Measurements from ENCODE around the gene ACAD8.
"Not testable (repeated sequence)": the region's sequence is repeated elsewhere in the genome, so short reads cannot be mapped to it uniquely, and the experiment has no call there.

The ACAD8 gene

GRCh38 chr11:134266841-134267251 is 13.5 kb downstream of the ACAD8 start:
- DNase-seq (ENCODE audit: low read depth, low spot score), result no peak

DNA sequence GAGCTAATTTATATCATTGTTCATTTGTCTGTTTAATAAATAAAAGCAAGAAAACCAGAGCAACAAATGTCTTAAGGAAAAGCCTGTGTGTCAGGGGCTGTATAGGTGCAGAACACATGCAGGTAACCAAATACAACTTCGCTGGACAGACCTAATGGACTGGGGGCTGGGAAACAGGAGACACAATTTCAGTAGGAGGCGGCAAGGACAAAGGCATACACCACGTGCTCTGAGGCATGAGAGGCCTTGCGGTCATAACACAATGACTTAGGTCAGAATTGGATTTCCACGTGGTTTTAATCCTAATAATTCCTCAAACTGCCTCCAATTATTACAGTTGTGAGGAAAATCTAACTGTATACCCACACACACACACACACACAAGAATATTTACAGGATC is 14.1 kb downstream of the ACAD8 start:
- DNase-seq (ENCODE audit: low read depth, low spot score), result no peak

GRCh38 chr11:134267966-134268365 is 14.6 kb downstream of the ACAD8 start:
- DNase-seq (ENCODE audit: low read depth, low spot score), result no peak

- DNase-seq (ENCODE audit: low read depth, low spot score), result no peak
Observed at GRCh38 chr11:134270250-134270714, 16.9 kb downstream of the ACAD8 start.

DNA sequence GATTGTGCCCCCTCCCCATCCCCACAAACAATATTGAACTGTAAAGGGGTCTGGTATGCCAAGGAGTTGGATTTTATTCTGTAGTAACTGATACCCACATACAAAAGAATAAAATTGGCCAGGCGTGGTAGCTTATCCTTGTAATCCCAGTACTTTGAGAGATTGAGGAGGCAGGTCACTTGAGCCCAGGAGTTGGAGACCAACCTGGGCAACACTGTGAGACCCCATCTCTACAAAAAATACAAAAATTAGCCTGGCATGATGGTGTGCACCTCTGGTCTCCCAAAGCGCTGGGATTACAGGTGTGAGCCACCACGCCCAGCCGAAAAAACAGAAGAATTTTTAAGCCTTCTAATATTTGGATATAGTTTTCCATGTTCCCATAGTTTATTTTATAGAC is 18.6 kb downstream of the ACAD8 start:
- DNase-seq (ENCODE audit: low read depth, low spot score), result no peak

- no peak for DNase-seq (ENCODE audit: low read depth, low spot score)
Observed at GRCh38 chr11:134272381-134273316, 19.3 kb downstream of the ACAD8 start.

- DNase-seq (ENCODE audit: low read depth, low spot score), result no peak
Observed at GRCh38 chr11:134273317-134273712, 19.9 kb downstream of the ACAD8 start.

- DNase-seq (ENCODE audit: low read depth, low spot score), result no peak
Observed at GRCh38 chr11:134275188-134275533, 21.8 kb downstream of the ACAD8 start.

- DNase-seq (ENCODE audit: low read depth, low spot score), result no peak
Observed at GRCh38 chr11:134275534-134276395, 22.4 kb downstream of the ACAD8 start, which contains the start of gene GLB1L3. GLB1L3 (plus strand) TSS chr11:134276379; CDS start chr11:134276741, 362 bp downstream.

GRCh38 chr11:134276396-134277182 is 23.2 kb downstream of the ACAD8 start:
- DNase-seq (ENCODE audit: low read depth, low spot score), result no peak

- DNase-seq (ENCODE audit: low read depth, low spot score), result no peak
Observed at GRCh38 chr11:134277183-134278001, 24.0 kb downstream of the ACAD8 start.

DNA sequence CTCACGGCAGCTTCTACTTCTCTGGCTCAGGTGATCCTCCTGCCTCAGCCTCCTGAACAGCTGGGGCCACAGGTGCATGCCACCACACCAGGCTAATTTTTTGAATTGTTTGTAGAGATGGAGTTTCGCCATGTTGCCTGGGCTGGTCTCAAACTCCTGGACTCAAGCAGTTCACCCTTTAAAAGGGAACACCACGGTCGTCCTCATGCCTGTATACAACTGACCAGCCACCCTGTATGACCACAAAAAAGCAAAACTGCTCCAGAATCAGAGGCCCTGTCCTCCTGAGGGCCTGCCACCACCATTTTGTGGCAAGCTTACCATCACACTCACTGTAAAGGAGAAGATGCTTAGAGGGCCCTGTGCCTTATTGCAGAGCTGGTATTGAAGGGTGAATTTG is 25.0 kb downstream of the ACAD8 start:
- no peak for DNase-seq (ENCODE audit: low read depth, low spot score)

DNA sequence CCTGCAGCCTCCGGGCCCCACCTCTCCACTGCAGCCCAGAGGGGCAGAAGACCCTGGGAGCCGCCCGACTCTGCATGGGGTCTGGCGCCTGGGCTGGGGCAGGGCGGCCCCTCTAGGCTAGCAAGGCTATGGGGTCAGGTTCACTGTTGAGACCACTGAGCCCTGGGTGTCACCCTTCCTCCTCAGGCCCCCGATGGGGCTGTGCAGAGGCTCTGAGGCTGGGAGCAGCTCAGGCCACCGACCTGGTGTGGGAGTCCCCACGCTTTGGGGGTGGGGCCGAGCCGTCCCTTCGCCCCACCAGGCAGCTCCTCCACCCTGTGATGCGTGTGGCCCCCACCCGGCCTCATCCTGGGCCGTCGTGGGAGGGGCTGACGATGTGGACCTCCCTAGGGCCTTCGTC is 28.3 kb downstream of the ACAD8 start:
- not testable (repeated sequence) for DNase-seq (ENCODE audit: low read depth, low spot score)

DNA sequence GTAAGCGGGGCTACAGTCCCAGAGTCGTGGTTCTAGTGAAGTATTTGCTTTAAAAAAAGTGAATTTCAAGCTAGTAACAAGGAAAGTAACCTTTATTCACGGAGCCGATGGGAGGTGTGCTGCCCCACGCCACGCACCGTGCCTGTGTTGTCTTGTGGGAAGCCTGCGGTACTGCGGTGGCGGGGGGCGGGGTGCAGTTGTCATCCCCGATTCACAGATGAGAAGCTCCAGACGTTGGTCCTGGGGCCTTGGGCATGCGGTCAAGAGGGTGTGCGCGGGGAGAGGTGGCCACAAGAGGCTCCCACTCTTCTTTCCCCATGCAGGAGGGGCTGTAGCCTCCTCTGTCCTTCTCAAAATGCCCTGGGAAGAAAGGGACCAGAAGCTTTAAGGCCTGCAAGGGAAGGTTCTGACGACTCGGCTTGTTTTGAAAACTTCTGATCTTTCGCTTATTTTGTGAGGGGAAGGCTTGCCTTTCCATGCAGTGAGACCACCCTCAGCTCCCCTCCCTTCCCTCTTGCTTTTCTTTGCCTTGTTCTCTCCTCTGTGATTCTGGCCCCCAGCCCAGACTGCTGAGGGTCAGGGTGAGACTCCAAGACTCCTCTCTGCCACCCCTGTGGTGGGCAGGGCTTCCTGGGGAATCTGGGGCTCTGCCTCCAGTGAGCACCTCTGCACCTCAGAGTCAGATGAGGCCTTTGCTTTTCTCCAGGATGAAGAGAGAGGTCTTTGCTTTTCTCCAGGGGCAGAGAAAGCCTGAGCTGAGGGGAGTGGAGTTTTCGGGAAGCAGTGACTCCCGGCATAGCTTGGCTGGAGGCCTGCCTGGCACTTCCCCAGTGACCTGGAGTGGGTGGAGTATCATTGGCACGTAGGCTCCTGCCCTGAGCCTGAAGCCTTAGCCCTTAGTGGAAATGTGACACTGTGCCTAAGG is 29.0 kb downstream of the ACAD8 start:
- no peak for DNase-seq (ENCODE audit: low read depth, low spot score)

GRCh38 chr11:134283461-134284230 is 30.3 kb downstream of the ACAD8 start:
- DNase-seq (ENCODE audit: low read depth, low spot score), result no peak

- not testable (repeated sequence) for DNase-seq (ENCODE audit: low read depth, low spot score)
Observed at GRCh38 chr11:134284349-134284748, 31.0 kb downstream of the ACAD8 start.

DNA sequence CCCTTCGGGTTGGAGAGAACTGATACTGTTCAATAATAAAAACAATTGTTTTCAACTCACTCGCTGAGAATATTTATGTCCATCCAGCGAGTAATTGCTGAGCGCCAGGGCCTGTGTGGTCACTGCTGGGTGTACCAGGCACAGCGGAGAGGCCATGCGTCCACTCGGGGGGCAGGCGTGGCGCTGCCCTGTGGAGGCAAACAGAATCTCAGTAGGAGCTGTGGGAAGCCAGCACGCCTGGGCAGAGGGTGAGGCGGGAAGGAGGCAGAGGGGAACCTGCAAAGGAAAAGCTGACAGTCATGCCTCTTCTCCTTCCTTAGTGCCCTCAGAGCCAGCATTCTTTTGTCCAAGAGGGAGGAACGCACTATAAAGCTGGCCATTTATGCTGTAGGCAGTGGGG is 34.2 kb downstream of the ACAD8 start:
- no peak for DNase-seq (ENCODE audit: low read depth, low spot score)

DNA sequence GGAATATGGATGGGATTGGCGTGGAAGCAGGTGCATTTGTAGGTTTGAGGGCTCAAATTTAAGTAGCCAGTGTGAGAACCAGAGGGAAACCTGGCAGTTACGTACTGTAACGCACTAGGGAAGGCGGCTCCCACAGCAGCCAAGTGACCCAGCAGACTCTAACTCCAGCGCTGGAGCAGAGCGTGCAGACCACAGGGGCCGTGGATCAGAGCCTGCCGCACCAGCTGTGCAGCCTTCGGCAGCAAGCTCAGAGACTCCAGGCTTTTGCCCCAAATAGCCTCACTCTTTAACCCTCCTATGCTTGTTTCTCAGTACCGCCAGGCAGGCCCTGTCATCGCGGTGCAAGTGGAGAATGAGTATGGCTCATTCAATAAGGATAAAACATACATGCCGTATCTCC is 35.1 kb downstream of the ACAD8 start:
- DNase-seq (ENCODE audit: low read depth, low spot score), result no peak

- no peak for DNase-seq (ENCODE audit: low read depth, low spot score)
Observed at GRCh38 chr11:134289167-134289566, 35.8 kb downstream of the ACAD8 start.

Measured in smooth muscle cell of the brain vasculature (primary cell).